Heart left ventricle (tissue), 16 donors: ENCODE measurements around the gene ABCA6. TPM values are rescaled to one million over a fixed set of nuclear protein-coding genes. Genes with fewer than 3 reads are reported as not detected.

Source experiments
- ATAC-seq, 4 donors: fragments of 200-7000 bp; cut with Tn5 transposase; one replicate each; pipeline ENCODE4 v1.9.1; 2020 to 2022; ENCODE audit warnings: moderate library complexity in 4 of 4, mild to moderate bottlenecking in 3 of 4, moderate number of reproducible peaks in 1 of 4
- DNase-seq, 5 donors: peaks; one replicate each; pipeline ENCODE4 v3.0.0-alpha.2; 2020
- H3K27ac ChIP-seq, 12 donors: fragments of 200-600 bp; sonication (generic) in 4 of 12; one replicate each; pipeline versions ENCODE4 v1.5.0 to v1.8.0; 2016 to 2022; ENCODE audit warnings: mild to moderate bottlenecking in 2 of 12
- H3K27me3 ChIP-seq, 9 donors: fragments of 200-600 bp; sonication (generic) in 2 of 9; one replicate each; pipeline versions ENCODE4 v1.5.1 to v1.8.0; 2016 to 2022; ENCODE audit warnings: mild to moderate bottlenecking in 3 of 9
- H3K36me3 ChIP-seq, 9 donors: fragments of 200-600 bp; sonication (generic) in 2 of 9; one replicate each; pipeline versions ENCODE4 v1.5.0 to v1.8.0; 2018 to 2022; ENCODE audit warnings: mild to moderate bottlenecking in 2 of 9
- H3K4me1 ChIP-seq, 12 donors: fragments of 200-600 bp; sonication (generic) in 4 of 12; one replicate each; pipeline versions ENCODE4 v1.5.0 to v1.8.0; 2016 to 2022; ENCODE audit warnings: mild to moderate bottlenecking in 3 of 12
- H3K4me3 ChIP-seq, 12 donors: fragments of 200-600 bp; sonication (generic) in 4 of 12; one replicate each; pipeline versions ENCODE4 v1.5.0 to v1.8.0; 2017 to 2022; ENCODE audit warnings: mild to moderate bottlenecking in 9 of 12, moderate library complexity in 4 of 12
- H3K9me3 ChIP-seq, 12 donors: fragments of 200-600 bp; sonication (generic) in 4 of 12; one replicate each; pipeline versions ENCODE4 v1.5.0 to v1.8.0; 2016 to 2022; ENCODE audit warnings: mild to moderate bottlenecking in 1 of 12
- POLR2A ChIP-seq, 2 donors: fragments of 450-650 bp; IDR thresholded peaks; one replicate each; pipeline ENCODE4 v1.6.1; 2017; ENCODE audit warnings: antibody characterized with exemption in 2 of 2, mild to moderate bottlenecking in 2 of 2, moderate library complexity in 2 of 2
- WGBS, 4 donors: extraction: QIAGEN DNeasy Blood & Tissue Kit in 2 of 4; methylation state at CpG; one replicate each; pipeline versions ENCODE4 v1.1.5 to v1.1.7; 2013 to 2018; 5-methylcytosine and 5-hydroxymethylcytosine counted together
- intact Hi-C, 10 donors: fragments of 100-400 bp; cut with DNase I; formaldehyde crosslinking; loops; one replicate each; pipeline versions ENCODE4 v1.11.1 to v1.14.2; 2022
- microRNA-seq, 4 donors: library from miRNA; unstranded; fragments of <30 nt; microRNA quantifications; one replicate each; pipeline versions ENCODE4 to v1.2.0, GENCODE V29; 2017 to 2020
- polyA plus RNA-seq, 2 donors: library from polyadenylated mRNA; stranded (reverse); fragments of 200-250 nt; gene quantifications; one replicate each; pipeline ENCODE4 v1.2.3, GENCODE V29; 2013
- total RNA-seq, 9 donors: library from RNA; depleted of rRNA in 2 of 9; stranded (reverse); fragments of >200 nt in 2 of 9; fragmentation: NEBNext Ultra II Directional in 3 of 9; extraction: Animal tissue kit (Norgen Biotek cat#: 25700) in 3 of 9; gene quantifications; one replicate each; pipeline versions ENCODE4 v1.1.0 to v1.2.4, GENCODE V29; 2016 to 2023
- TF ChIP-seq, protein P1 (sequence below), 12 donors: fragments of 200-600 bp; sonication (generic) in 4 of 12; IDR thresholded peaks; one replicate each; pipeline versions ENCODE4 v1.5.0 to v1.8.0; 2018 to 2022; ENCODE audit warnings: antibody characterized with exemption in 12 of 12, mild to moderate bottlenecking in 5 of 12
- donor health status: ischemic (EF 13 %, LVEDD 7.1; RV severe dilation, severe dysfunction).
- donor health status: healthy with polysubstance abuse.
- donor health status: DM: no; HTN: yes; CAD: no.
- donor health status: DM: no; HTN: no; CAD: no.
- donor health status: ischemic (EF 25% LVEDD 6.9; RV normal size, moderate dysfunction).
- donor health status: ischemic (EF 25% LVEDD 5.7; RV mildly dilated, moderate dysfunction).
- donor health status: healthy.
- donor health status: DM: yes; HTN: yes; CAD: no.
- donor health status: ischemic (EF 35%, LVEDD 5.7; RV mildly dilated, moderate dysfunction).
- donor health status: nonischemic (EF 11% LVEDD 7.7; RV severe dilation, severe dysfunction).
- donor health status: DM: yes; HTN: yes; CAD: no.
- donor health status: PGD.
- donor health status: ischemic (EF 29% LVEDD 5.4; RV normal size, mild dysfunction).
- donor health status: nonischemic (EF 23%, LVEDD 6.1; RV moderate dilation, normal function).

ABCA6 gene
- total and polyA plus RNA-seq, 11 donors: 5.7 to 30.1 (median 18.0) TPM

DNA sequence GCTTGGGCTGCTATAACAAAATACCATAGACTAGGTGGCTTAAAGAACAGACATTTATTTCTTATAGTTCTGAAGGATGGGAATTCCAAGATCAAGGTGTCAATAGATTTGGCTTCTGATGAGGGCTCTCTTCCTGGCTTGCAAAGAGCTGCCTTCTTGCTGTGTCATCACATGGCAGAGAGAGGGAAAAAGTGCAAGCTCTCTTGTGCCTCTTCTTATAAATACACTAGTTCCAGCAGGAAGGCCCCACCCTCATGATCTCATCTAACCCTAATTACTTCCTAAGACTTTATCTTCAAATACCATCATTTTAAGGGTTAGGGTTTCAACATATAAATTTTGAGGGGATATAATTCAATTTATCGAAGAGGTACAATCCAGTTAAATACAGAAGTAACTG, 111.5 kb downstream of the ABCA6 start:
- no peak overlapping the region for H3K4me3 ChIP-seq
- peaks cover 0 to 3% (median 0%) of the 10 kb centered on the region in 12 donors for H3K4me1 ChIP-seq
- H3K27ac ChIP-seq: no peak overlapping the region
- ATAC-seq: no peak
- no peak for TF ChIP-seq POLR2A (IDR thresholded peaks at IDR 0.05)
- TF ChIP-seq, protein P1, sequence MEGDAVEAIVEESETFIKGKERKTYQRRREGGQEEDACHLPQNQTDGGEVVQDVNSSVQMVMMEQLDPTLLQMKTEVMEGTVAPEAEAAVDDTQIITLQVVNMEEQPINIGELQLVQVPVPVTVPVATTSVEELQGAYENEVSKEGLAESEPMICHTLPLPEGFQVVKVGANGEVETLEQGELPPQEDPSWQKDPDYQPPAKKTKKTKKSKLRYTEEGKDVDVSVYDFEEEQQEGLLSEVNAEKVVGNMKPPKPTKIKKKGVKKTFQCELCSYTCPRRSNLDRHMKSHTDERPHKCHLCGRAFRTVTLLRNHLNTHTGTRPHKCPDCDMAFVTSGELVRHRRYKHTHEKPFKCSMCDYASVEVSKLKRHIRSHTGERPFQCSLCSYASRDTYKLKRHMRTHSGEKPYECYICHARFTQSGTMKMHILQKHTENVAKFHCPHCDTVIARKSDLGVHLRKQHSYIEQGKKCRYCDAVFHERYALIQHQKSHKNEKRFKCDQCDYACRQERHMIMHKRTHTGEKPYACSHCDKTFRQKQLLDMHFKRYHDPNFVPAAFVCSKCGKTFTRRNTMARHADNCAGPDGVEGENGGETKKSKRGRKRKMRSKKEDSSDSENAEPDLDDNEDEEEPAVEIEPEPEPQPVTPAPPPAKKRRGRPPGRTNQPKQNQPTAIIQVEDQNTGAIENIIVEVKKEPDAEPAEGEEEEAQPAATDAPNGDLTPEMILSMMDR (IDR thresholded peaks at IDR 0.05): no peak
- H3K36me3 ChIP-seq: peaks cover 0 to 92% (median 15%) of the 10 kb centered on the region in 9 donors
- DNase-seq: no peak
- H3K9me3 ChIP-seq: no peaks in the 10 kb centered on the region
- 78 to 97% (median 90%) methylated on average over 1 of the region's 1 CpG for WGBS, 4 donors
- intact Hi-C loops: no loop called here
- no peaks in the 10 kb centered on the region for H3K27me3 ChIP-seq

Small RNA genes within 50 kb of the gene (microRNA-seq; reads per million reads assigned to microRNA genes)
- gene MIR4524A (0 reads per million in 4 donors), gene MIR4524B (0 reads per million in 4 donors)

Other genes starting within 250 kb of the ABCA6 start
- gene ABCA8, start 186.5 kb downstream of the ABCA6 start, total RNA-seq: 10 to 100 TPM; 24.7 to 71.0 (median 44.7) TPM
- gene ABCA8, start 186.5 kb downstream of the ABCA6 start, polyA plus RNA-seq: 10 to 100 TPM; 13.4 to 22.6 TPM
- gene ABCA9, start 81.0 kb downstream of the ABCA6 start, total RNA-seq: 10 to 100 TPM in 6 of 9 donors, 1 to 10 TPM in 3; 4.2 to 19.9 (median 11.4) TPM
- gene ABCA9, start 81.0 kb downstream of the ABCA6 start, polyA plus RNA-seq: 10 to 100 TPM in 1 of 2 donors, 1 to 10 TPM in 1; 2.4 to 11.2 TPM
- gene ABCA10, start 86.9 kb upstream of the ABCA6 start, total RNA-seq: 1 to 10 TPM; 1.1 to 5.7 (median 2.0) TPM
- 10 to 100 TPM in 1 of 2 donors, under 1 TPM in 1; 0.58 to 13.8 TPM for gene ABCA10, start 86.9 kb upstream of the ABCA6 start, polyA plus RNA-seq
- gene ABCA5, start 185.2 kb upstream of the ABCA6 start, total RNA-seq: 10 to 100 TPM; 11.8 to 24.9 (median 18.5) TPM
- gene ABCA5, start 185.2 kb upstream of the ABCA6 start, polyA plus RNA-seq: 10 to 100 TPM in 1 of 2 donors, 1 to 10 TPM in 1; 7.0 to 15.6 TPM